Activated gamma-delta T cell treated with anti-CD3 and anti-CD28 coated beads, Interleukin-2, amount 50 U/mL, for 16 hours (primary cell): ENCODE measurements around the gene SLC22A23.

Experiments
- DNase-seq: peaks from one replicate; pipeline ENCODE4 v3.0.0-alpha.2; 2020; ENCODE audit warnings: low read depth

Gene SLC22A23

DNA sequence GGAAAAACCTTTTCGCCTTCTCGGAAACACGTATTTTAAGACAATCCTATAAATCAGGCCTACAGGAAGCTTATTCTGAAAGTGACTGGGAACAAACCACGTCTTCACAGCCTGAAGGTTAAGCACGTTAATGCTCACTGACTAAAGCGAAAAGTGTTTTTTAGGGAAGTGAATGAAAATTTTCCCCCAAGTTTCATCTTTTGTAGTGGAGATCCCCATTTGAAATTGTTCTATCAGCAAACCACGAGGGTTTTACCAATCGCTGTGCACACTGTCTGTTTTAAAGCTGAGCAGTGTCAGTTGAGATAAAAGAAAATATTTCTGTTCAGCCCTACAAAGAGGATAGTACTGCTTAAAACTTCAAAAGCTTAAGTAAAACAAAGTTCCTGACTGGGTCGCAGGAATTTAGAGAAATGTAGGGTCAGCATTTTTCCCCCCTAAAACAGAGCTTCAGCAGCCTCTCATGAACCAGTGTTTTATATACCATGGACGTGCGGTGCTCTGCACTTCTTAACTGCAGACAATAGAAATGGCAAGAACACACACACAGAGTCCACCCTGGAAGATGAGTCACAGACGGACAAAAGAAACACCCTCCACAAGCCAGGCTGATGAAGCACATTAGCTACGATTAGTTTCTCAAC is 34.9 kb downstream of the SLC22A23 start:
- DNase-seq = no peak

DNA sequence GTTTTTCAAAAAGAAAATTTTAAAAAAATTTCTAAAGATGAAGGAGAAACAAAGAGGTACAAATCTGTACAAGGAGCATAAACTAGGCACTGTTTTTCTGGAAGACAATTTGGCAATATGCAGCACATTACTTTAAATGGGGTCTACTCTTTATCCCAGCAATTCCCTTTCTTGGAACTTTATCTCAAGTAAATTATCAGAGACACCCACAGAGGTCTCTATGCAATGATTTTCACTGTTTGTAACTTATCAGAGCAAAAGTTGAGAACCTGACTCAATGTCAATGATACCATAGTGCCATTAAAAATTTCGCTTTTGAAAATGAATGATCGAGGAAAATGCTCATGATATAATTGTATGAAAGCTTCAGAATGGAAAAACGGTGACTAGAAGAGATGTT is 35.7 kb downstream of the SLC22A23 start:
- DNase-seq = no peak

DNA sequence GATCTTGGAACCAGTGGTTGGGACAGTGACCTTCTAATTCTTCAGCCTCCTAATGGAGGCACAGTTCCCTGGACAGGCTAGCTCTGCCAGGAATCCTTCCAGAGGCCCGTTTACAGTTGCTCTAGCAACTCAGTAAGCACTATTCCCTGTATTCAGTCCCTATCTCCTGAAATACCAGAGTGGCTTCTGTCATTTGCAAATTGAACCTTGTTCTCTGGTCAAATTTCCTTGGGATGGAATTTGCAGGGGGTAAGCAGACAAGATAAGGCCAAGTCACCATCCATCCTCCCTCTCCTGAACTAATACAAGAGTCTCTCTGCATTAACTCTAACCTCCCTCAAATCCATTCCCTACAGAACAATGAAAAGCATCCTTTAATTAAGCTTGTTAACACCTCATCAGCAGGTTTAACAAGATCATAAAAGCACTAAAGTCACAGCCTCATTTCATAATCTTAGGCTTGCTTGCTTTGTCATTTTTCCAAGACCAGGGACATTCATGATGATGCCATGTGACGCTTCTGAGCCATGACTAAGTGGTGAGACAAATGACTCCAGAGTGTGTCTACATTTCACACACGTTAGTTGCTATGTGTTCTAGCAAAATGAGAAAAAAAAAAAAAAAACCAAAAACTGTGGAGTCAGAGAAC is 37.1 kb downstream of the SLC22A23 start:
- no peak for DNase-seq

DNA sequence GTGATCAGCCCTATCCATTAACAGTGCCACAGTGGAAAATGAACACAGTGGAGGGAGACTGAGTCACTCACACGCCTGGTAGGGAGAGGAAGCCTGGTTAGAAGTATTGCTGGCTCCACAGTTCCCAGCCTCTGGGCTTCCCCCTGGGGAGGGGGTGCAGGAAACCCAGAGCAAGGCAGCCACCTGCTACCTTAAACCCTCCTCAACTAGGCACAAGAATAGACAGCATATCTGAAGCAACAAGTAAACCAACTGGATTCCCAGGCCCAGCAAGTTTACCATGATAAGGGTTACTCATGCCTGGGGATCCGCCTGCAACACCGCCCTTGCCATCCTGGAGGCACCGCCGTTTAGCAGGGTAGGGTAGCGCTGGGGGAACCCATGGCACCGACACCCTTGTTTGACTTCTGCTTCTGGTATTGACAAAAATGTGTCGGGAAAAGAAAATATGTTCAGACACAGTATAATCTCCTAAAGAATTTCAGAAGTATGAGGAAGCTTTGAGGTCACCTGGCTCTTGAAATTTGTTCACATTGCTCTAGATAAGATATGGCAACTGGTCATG is 38.3 kb downstream of the SLC22A23 start:
- no peak for DNase-seq

DNA sequence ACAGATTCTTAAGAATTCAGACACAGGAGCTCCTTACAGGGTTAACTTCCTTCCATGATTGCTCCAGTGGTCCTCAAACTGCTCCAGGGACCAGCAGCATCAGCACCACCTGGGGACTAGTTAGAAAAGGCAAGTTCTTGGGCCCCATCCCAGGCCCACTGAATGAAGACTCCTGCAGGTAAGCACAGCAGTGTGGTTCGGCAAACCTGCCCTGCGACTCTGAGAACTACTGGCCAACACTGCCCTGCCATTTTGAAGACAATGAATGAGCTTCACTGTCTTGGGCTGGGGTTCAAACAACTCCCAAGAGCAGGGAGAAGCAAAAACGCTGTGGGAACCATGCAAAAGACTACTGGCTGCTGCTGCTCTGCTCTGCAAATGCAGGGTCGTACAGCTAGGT is 39.4 kb downstream of the SLC22A23 start:
- no peak for DNase-seq

DNA sequence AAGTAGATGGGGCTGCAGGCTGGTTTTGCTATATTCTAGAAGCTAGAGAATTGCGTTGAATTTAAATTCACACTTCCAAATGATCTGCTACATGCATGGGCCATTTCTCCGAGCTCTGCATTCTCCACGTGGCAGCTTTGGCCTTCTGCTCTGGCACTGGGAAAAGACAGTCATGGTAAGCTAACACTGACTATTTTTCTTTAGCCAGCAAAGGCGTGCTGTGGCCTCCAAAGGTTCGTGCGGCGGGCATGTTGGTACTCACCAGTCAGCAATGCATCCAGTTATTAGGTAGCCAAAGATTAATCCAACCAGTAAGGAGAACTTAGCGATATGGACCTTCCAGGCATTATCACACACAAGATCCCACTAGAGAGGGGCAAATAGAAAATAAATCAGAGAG is 41.4 kb downstream of the SLC22A23 start:
- no peak for DNase-seq

DNA sequence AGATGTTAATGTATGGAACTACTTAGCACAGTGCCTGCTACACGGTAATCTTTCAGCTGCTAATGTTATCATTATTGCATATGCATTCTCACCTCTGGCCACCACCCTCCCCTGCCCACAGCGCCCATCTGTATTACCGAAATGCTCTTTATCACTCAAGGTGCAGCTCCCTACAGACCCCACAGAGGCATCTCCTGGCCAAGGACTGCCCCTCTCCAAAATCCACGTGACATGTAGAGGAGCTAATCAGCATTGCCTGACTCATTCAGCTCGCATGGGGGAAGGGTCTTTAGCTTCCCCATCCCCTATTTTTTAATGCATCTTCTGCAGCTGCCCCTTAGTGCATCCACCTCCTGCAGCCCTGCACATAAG is 41.8 kb downstream of the SLC22A23 start:
- DNase-seq = no peak

DNA sequence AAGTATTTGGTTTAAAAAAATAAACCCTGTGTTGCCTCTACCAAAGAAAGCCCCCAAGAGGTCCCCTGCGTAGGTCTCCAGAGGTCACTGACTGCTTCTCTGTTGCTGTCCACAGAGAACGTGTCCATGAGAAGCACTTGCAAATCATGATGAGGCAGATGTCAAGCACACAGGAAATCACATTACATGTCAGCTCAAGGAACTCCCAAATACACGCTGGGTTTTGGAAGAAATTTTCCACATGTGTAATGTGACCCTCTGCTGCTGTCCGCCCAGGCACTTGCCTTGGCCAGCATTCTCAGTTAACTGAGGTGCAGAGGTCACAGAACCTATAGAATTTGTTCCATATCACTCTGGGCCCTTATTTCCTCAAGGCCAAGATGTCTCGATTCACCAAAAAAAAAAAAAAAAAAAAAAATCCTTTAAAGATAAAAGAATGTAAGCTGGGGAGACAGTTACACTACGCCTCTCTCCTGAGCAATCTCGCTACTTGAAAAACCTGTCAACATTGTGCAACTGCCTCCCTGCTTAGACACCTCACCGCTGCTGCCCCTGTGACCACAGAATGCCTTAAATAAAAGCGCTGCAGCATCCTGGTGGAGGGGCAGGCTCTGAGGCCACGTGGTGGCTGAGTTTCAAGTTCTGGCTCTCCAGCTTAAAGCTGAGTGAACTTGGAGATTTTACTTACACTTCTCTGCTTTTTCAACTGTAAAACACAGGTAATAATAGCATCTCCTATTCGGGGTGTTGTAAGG is 42.3 kb downstream of the SLC22A23 start:
- DNase-seq = no peak

DNA sequence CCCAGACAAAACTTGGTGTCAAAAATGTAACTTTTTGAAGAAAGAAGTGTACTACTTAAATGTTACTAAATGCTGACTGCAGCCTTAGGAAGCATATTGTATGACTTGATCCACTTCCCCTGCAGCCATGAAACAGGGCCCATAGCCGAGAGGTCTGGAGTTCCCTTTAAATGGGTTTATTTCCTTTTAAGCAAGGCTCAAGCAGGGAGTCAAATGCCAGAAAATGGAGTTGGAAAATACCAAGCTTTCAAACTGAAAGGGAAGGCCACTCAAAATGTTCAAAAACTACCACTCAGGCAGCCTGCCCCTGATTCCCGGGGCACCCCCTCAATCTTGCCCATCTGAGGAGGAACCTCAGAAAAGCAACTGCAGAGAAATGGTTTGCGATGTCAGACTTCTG is 43.3 kb downstream of the SLC22A23 start:
- no peak for DNase-seq

DNA sequence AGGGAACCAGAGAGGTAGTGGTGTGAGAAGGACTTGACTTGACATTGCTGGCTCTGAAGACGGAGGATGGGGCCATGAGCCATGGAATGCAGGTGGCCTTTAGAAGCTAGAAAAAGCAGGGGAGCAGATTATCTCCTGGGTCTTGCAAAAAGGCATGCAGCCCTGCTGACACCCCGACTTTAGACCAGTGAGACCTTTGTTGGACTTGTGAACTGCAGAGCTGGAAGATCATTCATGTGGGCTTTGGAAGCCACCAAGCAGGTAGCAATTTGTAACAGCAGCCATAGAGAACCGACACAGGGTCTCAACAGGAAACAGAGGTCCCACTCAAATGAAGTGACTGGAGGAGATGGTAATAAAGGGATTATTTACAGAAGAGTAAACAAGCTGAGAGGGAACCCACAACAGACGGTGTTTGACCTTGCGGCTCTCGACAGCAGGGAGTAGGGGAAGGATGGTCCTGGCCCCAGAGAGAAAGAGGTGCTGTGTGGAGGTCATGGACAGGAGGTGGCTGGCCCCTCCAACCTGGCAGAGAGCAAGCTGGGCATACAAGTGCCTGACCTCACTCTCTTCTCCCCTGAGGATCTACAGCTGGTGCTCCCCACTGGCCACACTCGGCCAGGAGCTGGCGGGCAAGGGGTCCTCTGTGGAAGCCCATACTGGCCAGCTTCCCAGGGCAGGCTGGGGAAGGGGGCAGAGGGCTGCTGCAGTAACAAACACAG is 43.9 kb downstream of the SLC22A23 start:
- no peak for DNase-seq

DNA sequence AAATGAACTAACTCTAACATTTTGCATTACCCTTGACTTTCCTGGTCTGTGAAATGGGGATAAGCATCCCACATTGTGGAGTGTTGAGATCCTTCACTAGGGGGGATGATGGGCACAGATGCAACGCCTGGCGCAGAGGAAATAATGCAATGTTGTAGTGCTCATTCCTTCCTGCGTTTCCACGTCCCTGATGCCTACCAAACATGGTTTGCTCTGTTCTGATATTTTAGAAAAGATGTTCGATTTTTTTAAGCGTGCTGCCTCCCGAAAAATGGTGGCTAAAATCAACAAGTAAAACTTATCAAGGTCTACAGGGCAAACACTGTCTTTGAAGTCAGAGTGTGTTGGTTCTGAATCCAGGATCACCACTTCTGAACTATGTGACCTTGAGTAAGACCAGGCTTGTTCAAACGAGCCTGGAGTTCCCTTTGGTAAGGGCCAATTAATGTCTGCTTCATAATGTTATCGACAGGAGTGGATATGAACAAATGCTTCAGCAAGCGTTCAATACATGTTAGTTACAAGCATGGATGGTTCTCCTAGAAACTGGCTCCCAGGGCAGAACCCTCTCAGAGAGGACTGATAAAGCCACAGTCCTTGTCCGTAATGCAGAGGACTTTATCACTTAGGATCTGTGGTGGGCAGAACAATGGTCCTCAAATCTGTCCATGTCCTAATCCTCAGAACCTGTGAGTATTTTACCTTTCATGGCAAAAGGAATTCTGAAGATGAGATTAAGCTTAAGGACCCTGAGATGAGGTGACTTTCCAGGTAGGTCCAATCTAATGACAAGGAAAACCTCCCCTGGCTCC is 44.7 kb downstream of the SLC22A23 start:
- no peak for DNase-seq

DNA sequence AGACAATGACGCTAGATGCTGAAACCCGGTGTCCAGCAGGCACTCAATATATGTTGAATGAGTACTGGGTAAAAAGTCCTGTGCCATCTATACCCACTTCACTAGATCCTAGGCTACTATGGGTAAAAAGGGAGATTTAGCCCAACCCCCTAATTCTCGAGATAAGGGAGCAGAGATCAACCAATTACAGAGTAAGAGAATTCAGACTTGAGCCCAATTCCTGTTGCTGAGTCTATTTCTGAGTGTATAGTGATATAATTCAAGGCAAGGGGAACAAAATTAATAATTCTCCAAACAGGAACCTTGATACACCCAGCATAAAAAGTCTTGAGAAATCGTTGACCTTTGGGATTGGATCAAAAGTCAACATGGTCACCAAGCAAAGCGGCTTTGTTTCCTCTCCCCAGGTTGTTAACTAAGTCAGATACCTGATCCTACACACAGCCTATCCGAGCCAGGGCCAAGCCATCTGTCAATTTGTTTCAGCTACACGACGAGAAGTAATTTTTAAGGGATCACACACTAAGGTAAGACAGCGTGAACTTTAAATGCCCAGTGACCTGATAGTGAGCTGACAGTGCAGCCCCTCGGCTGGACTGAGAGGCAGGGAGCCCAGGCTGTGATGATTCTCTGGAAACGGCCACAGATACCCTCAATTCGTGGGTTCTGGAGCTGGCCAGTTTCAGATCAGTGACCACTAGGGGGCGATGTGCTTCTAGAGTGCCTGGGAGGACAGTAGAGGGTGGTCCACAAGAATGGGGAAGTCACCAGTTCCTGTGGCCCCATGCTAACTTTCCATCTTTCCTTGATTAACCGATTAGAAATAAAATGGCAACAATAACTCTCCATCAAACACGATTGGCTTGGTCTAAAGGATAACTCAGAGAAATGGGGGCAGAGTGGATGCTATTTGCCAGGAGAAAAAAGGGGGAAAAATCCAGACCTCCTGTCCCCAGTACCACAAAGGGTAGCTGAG is 46.2 kb downstream of the SLC22A23 start:
- peak; percentile 46 for DNase-seq

DNA sequence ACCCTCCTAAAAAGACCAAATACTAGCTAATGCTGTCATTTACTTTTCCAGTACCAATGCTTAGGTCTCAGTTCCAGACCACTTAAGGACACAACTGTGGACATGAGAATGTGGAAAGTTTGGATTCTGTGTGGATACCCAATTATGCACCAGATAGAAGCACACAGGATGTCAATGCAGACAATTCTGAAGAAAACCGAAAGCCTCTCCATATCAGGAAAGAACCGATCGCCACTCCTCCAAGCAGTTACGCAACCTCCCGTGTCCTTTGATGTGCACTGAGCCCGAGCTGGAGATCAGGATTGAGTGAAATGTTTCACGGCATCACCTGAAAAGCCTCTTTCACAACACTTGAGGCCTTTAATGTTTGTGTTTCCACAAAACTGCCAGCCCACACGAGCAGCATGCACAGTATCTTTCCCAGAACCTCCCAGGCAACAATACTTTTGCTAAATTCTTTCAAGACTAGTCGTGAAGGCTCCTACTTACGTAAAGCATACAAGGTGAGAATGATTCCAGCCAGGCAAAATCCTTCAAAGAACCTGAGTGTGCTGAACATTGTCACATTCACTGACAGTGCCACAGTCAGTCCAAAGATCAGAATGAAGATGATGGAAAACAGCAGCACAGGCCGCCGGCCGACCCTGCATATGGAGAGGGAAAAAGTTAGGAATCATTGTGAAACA is 47.0 kb downstream of the SLC22A23 start:
- DNase-seq = no peak

DNA sequence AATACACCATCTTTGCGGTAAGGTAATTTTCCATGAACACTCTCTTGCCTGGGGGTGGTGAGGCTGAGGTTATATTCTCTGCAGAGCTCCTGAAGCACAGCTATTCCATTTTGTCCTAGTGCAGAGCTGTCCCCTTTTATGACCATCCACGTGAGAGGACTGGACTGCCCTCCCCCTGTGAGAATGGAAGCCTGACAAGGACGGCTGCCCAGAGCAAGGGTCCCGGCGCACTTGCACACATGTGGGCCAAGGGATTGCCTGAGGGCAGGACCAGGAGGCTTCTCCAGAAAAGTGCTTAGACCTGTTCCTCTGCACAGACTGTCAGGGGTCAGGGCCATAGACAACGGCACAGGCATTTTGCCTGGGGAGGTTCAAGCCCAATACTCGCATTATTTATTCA is 48.2 kb downstream of the SLC22A23 start:
- no peak for DNase-seq

DNA sequence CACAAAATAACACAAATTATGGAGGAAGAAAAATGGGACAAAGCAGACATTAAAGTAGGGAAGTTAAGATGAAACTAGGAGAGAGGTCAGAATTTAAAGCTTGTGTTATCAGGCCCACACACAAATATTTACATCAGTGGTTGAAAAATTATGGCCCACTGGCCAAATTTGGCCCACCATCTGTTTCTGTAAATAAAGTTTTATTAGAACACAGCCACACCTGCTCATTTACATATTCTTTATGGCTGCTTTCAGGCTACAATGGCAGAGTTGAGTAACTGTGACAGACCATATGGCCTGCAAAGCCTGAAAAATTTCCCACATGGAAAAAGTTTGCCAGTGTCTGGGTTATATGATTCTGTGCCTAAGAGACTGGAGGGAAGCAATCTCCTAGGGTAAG is 49.0 kb downstream of the SLC22A23 start:
- no peak for DNase-seq

DNA sequence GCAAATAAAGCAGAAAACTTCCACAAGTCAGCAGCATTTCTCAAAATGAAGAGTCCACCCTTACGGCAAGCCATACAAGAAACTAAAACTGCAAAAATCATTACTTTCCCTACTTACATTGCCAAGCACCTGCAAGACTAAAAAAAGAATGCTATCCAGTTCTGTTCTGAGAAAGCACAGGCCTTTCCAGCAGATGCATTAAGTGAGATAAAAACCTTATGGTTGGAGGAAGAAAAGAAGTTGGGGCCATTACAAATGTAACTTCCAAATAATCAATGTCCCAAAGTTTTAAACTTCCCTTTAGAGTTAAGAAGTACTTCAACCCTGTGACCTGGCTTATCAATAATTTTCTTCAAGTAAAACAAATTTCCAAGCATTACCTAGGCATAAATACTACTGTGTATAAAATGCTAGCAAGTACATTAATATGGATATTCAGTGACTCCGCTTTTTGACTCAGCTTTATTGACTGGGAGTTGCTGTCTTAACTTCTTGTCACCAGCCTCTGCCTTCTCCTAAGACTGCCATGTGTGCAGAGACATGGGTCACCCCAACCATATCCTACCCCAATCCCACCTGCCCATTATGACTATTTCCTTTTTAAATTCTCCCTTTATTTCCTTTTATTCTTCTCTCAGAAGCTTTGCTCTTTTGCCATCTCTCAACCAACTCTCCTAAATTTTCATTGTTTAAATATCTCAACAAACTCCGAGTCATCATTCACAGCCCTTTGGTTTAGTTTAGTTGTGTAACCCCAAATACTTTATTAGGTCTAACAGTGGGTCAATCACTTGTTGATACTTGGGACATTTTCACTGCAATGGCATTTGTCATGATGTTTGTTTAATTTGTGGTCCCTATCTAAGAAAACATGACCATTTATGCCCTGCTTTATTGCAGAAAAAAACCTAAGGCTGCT is 49.7 kb downstream of the SLC22A23 start:
- no peak for DNase-seq

DNA sequence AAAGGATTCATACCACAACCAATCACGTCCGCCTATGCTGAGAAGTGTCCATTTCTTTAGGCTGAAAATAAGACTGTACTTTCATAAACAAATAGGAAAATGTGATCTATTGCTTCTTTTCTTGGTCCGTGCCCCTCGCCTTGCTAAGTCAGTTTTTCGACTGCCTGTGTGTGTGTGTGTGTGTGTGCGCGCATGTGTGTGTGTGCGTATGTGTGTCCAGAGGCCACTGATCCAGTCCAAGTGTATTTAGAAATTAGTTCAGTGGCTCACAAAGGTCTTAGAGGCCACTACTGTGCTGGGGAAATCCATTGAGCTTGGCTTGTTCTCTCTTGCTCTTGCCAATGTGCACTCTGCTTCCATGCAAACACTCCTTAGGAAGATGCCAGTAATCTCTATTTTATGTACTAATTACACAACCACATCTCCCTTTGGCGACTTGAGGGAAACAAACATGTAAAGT is 50.5 kb downstream of the SLC22A23 start:
- DNase-seq = no peak

DNA sequence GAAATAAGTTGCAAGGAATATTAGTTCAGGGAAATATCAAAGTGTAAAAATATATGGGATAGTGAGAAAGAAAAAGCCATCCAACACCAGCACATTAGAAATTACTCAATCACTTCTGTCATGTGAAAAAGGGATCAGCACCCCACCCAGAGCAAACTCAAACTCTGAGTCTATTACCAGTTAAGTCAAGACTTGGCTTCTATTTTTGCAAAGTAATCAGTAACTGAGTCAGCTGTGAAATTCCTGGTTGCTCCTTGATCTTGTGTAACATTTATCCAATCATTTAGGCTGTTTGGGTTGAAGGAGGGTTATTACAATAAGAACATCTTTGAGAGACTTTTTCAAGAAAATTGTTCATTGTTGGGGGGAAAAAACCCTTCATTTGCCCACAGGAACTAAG is 51.2 kb downstream of the SLC22A23 start:
- DNase-seq = no peak

DNA sequence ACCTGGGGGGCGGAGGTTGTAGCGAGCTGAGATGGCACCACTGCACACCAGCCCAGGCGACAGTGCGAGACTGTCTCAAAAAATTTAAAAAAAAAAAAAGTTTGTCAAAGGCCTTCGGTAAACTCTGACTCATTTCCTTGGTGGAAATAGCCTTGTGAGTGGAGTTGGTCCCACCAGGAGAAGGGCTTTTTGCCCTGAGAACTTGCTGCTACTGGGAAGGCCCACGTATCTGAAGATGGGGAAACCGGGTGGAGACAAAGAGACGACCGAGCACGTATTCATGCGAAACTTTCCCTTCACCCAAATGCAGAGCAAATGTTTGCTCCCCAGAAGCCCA is 51.7 kb downstream of the SLC22A23 start:
- no peak for DNase-seq
